Chondrocyte (in vitro differentiated cells): ENCODE results near the gene GFOD2. TPM values are rescaled to one million over a fixed set of nuclear protein-coding genes. Genes with fewer than 3 reads are reported as not detected.

ENCODE experiments used
- DNase-seq: peaks from one replicate; pipeline ENCODE4 v3.0.0; 2021; ENCODE audit warnings: mixed read lengths, low spot score
- H3K27ac Mint-ChIP-seq: one replicate; pipeline ENCODE4 v1.8.0; 2021; ENCODE audit warnings: mild to moderate bottlenecking, moderate library complexity, mixed read lengths; ENCODE audit not compliant: unreplicated experiment
- H3K27me3 Mint-ChIP-seq: 2 replicates; pipeline ENCODE4 v1.8.0; 2021; ENCODE audit warnings: low read depth, mixed read lengths
- H3K36me3 Mint-ChIP-seq: 2 replicates; pipeline ENCODE4 v1.8.0; 2021; ENCODE audit warnings: low read depth, mixed read lengths
- H3K4me1 Mint-ChIP-seq: 2 replicates; pipeline ENCODE4 v1.8.0; 2021; ENCODE audit warnings: low read depth, mild to moderate bottlenecking, mixed read lengths
- H3K4me3 Mint-ChIP-seq: one replicate; pipeline ENCODE4 v1.8.0; 2021; ENCODE audit warnings: mild to moderate bottlenecking, moderate library complexity, mixed read lengths; ENCODE audit not compliant: unreplicated experiment
- H3K9me3 Mint-ChIP-seq: 2 replicates; pipeline ENCODE4 v1.8.0; 2021; ENCODE audit warnings: low read depth, mixed read lengths
- total RNA-seq: library from RNA; stranded (reverse); gene quantifications from 3 replicates; pipeline ENCODE4 v1.2.1, GENCODE V29; 2021
- TF ChIP-seq, protein P1 (sequence below): fragments of 200-600 bp; sonication (generic); IDR thresholded peaks from 2 replicates; pipeline ENCODE4 v1.5.0; 2021; ENCODE audit warnings: antibody characterized with exemption, mild to moderate bottlenecking, moderate library complexity

GFOD2 gene
- total RNA-seq, 1 donor from 2014 or later: 16.3 TPM

DNA sequence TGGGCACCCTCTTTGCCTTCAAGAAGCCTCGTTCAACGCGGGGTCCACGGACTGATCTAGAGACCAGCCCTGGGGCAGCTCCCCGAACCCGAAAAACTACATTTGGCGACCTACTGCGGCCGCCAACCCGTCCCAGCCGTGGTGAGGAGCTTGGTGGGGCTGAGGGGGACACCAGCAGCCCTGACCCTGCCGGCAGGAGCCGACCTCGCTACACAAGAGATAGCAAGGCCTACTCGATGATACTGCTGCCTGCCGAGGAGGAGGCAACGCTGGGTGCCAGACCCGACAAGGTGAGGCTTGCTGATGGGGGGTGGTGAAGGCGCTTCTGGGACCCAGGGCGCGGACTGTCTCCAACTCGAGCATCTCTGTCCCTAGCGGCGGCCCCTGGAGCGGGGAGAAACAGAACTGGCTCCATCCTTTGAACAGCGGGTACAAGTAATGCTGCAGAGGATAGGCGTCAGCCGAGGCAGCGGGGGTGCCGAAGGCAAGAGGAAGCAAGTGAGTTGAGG is 64.7 kb downstream of the GFOD2 start:
- H3K27ac Mint-ChIP-seq: no peak overlapping the region
- TF ChIP-seq, protein P1, sequence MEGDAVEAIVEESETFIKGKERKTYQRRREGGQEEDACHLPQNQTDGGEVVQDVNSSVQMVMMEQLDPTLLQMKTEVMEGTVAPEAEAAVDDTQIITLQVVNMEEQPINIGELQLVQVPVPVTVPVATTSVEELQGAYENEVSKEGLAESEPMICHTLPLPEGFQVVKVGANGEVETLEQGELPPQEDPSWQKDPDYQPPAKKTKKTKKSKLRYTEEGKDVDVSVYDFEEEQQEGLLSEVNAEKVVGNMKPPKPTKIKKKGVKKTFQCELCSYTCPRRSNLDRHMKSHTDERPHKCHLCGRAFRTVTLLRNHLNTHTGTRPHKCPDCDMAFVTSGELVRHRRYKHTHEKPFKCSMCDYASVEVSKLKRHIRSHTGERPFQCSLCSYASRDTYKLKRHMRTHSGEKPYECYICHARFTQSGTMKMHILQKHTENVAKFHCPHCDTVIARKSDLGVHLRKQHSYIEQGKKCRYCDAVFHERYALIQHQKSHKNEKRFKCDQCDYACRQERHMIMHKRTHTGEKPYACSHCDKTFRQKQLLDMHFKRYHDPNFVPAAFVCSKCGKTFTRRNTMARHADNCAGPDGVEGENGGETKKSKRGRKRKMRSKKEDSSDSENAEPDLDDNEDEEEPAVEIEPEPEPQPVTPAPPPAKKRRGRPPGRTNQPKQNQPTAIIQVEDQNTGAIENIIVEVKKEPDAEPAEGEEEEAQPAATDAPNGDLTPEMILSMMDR: no peak
- H3K4me3 Mint-ChIP-seq: no peak overlapping the region
- no peaks in the 10 kb centered on the region for H3K9me3 Mint-ChIP-seq
- H3K4me1 Mint-ChIP-seq: peaks cover 13% of the 10 kb centered on the region
- H3K36me3 Mint-ChIP-seq: no peaks in the 10 kb centered on the region
- no peak for DNase-seq
- H3K27me3 Mint-ChIP-seq: peaks cover 11% of the 10 kb centered on the region

DNA sequence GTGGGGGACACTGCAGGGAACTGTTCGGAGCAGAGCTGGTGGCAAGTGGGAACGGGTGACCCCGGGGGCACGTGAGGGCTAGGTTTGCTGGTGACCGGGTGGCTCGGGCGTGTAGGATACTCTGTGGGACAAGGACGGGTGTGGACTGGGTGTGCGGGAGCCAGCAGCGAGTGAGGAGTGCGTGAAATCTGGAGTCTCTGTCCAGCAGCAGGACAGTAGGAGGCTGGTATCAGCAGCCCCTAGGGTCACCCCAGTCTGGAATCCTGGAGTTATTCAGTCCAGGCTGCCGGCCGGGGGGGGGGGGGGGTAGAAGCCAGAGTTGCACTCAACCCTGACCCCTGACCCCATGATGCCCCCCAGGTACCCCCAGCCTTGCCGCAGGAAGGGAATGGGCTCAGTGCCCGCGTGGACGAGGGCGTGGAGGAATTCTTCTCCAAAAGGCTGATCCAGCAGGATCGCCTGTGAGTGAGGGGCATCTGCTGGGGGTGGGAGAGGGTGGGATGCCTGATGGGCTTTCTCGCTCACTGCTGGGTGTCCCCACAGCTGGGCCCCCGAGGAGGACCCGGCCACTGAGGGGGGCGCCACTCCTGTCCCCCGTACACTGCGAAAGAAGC is 65.2 kb downstream of the GFOD2 start:
- peaks cover 7% of the 10 kb centered on the region for H3K4me1 Mint-ChIP-seq
- H3K4me3 Mint-ChIP-seq: peak overlapping the region; percentile 77
- TF ChIP-seq, protein P1: no peak

DNA sequence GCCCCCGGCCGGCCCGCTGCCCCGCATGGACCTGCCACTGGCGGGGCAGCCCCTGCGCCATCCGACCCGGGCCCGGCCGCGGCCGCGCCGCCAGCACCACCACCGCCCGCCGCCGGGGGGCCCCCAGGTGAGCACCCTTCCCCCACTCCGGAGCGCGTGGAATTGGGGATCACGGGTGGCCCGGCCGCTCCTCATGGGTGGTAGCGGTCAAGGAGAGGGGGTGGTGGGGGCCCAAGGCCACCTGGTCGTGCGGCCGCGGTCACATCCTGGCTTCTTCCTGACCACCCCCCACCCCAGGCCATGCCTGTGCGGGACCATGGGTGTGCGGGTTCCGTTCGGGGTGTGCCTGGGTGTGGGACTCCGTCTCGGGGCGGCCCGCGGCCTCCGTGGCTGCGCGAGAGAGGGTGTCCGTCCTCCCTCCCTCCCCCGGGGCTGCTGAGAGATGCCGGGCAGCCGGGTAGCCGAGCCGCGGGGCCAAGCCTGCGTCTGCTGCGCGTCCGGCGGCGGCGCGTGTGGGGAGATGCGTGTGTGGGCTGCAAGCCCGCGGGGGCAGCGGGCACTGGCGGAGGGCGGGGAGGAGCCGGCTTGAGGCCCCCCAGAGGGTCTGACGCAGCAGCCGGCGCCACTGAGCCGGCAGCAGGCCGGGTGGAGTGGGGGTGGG is 65.9 kb downstream of the GFOD2 start:
- no peaks in the 10 kb centered on the region for H3K36me3 Mint-ChIP-seq
- no peak for DNase-seq
- no peaks in the 10 kb centered on the region for H3K9me3 Mint-ChIP-seq
- H3K4me1 Mint-ChIP-seq: peaks cover 5% of the 10 kb centered on the region
- peak overlapping the region; percentile 77 for H3K4me3 Mint-ChIP-seq
- peaks cover 13% of the 10 kb centered on the region for H3K27me3 Mint-ChIP-seq
- no peak overlapping the region for H3K27ac Mint-ChIP-seq
- TF ChIP-seq, protein P1: peak; percentile 63

More for the DNA sequence above, 65.2 kb downstream of the GFOD2 start:
- Mint-ChIP-seq H3K36me3 (no peaks in the 10 kb centered on the region), H3K27me3 (peaks cover 13% of the 10 kb centered on the region), H3K27ac (peak overlapping the region; percentile 59), H3K9me3 (no peaks in the 10 kb centered on the region)
- no peak for DNase-seq

DNA sequence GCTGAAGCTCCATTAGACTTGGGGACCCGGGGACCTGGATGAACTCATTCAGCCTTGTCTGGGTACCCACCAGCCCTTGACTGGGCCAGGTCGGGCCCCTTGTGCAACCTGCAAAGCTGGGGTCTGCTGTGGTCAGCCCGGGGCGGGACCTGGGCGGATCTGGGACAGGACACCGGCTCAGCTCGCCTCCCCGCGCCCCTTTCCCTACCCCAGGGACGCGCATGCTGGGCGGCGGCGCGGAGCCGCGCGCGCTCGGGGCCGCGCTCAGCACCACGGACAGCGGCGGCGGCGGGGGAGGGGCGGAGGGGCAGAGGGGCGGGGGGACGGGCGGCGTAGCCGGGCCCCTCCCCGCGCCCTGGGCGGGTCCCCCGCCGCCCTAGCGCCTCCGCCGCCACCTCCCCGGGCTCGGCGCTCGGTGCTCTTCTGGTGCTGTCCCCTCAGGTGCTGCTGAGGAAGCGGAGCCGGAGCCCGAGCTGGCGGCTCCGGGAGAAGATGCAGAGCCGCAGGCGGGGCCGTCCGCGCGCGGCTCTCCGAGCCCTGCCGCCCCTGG is 66.5 kb downstream of the GFOD2 start:
- DNase-seq: no peak
- H3K4me1 Mint-ChIP-seq: peaks cover 5% of the 10 kb centered on the region
- H3K27me3 Mint-ChIP-seq: peaks cover 13% of the 10 kb centered on the region
- H3K36me3 Mint-ChIP-seq: no peaks in the 10 kb centered on the region
- no peaks in the 10 kb centered on the region for H3K9me3 Mint-ChIP-seq
- TF ChIP-seq, protein P1: no peak
- no peak overlapping the region for H3K4me3 Mint-ChIP-seq
- H3K27ac Mint-ChIP-seq: no peak overlapping the region

DNA sequence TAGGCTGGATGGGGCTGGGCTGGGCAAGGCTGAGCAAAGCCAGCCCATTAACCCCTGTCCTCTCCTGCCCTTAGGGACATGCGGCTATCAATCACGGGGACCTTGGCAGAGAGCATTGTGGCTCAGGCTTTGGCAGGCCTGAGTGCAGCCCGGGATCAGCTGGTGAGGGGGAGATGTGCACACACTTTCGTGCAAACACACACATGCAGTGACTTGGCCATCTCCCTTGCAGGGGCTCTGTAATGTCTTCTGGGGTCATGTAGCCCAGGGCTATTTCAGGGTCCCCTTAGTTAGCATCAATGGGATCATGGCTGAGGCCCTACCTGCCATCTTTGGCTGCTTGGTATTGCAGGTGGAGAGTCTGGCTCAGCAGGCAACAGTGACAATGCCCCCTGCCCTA is 67.3 kb downstream of the GFOD2 start:
- DNase-seq: no peak
- Mint-ChIP-seq H3K36me3 (no peaks in the 10 kb centered on the region), H3K4me3 (peak overlapping the region; percentile 54), H3K27ac (peak overlapping the region; percentile 61), H3K4me1 (peaks cover 5% of the 10 kb centered on the region), H3K9me3 (no peaks in the 10 kb centered on the region), H3K27me3 (peaks cover 13% of the 10 kb centered on the region)
- TF ChIP-seq, protein P1: no peak
